Measurements from ENCODE around the gene ZNF850.

DNA sequence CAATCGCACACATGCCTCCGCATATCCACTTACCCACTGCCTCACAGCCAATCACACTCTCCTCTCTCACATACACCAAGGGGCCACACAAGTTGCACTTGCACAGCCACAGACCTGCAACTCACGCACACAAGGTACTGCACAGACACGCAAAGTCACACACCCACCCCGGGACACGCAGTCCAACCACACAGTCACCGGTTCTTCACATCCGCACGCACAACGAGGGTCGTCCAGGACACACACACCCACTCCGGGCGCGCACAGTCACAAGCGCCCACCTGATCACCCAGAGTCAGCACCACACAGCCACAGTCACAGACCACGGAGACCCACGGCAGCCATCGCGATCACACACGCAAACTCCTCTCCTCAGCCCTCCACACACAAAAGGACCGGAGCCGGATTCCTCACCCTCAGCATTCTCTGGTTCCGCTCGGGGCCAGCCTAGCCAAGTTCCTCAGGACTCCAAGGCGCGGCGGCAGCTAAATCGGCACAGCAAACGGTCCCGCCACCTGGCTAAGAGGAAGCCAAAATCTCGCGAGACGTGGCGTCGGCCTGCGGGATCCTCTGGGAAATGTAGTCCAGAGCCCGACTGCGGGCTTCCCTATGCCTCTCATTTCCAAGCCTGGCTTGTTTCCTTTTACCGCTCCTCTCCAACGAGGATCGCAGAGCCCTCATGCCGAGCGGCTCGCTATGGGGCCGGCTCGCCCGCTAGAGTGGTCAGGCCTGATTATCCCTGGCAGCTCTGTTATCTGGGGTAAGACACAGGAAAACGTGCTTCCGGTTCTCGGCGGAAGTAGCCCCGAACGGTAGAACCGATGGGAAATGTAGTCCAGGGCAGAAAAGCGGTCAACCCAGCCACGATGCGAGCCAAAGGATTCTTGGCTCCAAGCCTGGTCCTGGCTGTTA is at the start of gene ZNF850:
- TF ChIP-seq GATA2 (IDR thresholded peaks at IDR 0.05; ENCODE audit: low read depth, low read length) = peak; percentile 54
- TF ChIP-seq GATA3 (IDR thresholded peaks at IDR 0.05; ENCODE audit: low read depth, low read length) = no peak
